ENCODE measurements around the gene OTOG.
A peak's percentile ranks its signal among the peaks of the same experiment; 100 is the strongest.

The OTOG gene

DNA sequence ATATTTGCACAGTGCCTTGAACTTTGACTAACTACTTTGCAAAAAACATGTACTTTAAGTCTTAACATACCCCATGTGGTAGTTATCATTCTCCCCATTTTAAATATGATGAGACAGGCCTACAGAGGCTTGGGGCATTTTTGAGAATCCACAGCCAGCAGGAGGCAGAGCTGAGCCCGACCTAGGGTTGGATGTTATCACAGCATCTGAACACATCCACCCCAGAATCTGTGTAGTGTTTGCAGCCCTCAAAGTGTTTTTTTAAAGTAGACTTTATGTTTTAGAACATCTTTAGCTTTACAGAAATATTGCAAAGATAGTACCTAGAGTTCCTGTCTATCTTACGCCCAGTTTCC lies 17.6 kb downstream of the OTOG start:
- DNase-seq (ENCODE audit: low read depth), result no peak
- peak; percentile 35 for TF ChIP-seq CTCF (conservative IDR thresholded peaks at IDR 0.05; ENCODE audit: low read depth, low read length)
- H3K4me3 ChIP-seq (ENCODE audit: low read depth, low read length), result no peak overlapping the region

DNA sequence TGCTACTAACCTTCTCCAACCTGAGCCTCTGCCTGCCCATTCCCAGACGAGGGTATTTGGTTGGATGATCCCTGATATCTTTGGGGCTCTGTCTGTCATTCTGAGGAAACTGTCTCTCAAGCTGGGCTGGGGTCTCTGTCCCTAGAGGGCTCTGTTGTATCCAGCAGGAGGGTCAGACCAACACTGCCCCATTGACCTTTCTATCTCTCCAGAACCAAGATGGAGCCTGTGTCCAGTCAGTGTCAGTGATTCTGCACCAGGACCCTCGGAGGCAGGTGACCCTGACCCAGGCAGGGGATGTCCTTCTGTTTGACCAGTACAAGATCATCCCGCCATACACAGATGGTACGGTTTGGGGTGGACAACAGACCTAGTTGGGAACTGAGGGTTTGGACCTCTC lies 21.9 kb downstream of the OTOG start:
- no peak for TF ChIP-seq CTCF (conservative IDR thresholded peaks at IDR 0.05; ENCODE audit: low read depth, low read length)
- DNase-seq (ENCODE audit: low read depth), result no peak
- no peak overlapping the region for H3K4me3 ChIP-seq (ENCODE audit: low read depth, low read length)

DNA sequence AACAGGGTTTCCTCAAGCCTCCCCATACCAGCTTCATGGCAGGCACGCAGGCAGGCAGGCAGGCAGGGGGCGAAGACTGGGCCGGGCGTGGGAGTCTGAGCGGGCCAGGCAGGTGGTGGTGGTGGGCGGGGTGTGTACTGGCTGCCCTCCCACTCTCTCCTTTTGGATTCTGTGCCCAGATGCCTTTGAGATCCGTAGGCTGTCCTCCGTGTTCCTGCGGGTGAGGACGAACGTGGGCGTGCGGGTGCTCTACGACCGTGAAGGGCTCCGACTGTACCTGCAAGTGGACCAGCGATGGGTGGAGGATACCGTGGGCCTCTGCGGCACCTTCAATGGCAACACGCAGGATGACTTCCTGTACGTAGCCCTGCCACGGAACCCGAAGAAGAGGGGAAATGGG lies 23.0 kb downstream of the OTOG start:
- H3K4me3 ChIP-seq (ENCODE audit: low read depth, low read length), result no peak overlapping the region
- no peak for DNase-seq (ENCODE audit: low read depth)
- TF ChIP-seq CTCF (conservative IDR thresholded peaks at IDR 0.05; ENCODE audit: low read depth, low read length), result no peak

DNA sequence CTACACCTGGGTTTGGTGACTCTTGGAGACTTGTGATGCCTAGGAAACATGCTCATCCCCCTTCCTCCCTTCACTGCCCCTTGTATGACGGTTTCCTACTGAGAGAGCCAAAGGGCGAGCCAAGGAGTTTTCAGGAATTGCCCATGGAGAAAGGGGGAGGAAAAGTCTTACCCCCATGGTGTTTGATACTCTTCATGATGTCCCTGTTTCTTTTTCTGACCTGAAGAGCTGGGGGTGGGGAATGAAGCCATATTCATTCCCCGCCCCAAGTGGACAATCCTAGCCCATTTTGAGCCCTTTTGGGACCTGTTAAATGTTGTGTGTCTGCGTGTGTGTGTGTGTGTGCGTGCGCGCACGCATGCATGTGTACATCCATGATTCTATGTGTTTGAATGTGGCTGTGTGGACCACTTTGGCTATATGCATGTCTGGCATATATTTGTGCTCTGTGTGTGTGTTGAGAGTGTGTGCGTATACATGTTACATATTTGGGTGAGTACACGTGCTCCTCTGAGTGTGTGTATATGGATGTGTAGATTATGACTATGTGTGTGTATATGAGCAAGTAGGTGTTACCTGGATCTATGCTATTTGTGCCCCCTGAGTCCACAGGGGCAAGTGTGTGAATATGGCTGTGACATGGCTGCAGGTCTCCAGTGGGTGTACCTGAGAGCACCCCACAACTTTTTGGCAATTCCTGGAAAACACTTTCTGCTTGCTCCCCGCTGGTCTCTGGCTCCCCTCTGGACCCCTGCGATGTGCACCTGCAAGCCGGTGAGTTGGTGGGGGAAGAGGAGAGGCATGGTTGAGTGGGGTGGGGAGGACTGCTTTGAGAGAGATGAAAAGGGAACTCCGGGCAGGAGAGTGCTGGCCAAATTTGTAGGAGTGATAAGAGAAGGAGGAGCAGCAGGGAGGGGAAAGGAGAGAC lies 24.6 kb downstream of the OTOG start:
- H3K4me3 ChIP-seq (ENCODE audit: low read depth, low read length), result no peak overlapping the region
- DNase-seq (ENCODE audit: low read depth), result no peak
- no peak for TF ChIP-seq CTCF (conservative IDR thresholded peaks at IDR 0.05; ENCODE audit: low read depth, low read length)

DNA sequence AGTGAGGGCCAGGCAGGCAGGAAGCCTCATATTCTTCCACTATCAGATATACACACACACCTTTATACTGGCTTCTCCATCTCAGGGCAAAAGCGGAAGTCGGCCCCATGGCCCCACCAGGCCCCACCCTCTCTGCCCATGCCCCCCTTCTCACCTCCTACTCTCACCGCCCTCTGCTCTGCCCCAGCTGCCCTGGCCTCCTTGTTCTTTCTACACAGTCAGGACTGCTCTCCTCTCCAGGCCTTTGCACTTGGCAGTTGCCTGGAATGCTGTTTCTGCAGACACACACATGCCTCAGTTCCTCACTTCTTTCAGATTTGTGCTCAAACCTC lies 25.3 kb downstream of the OTOG start:
- no peak for DNase-seq (ENCODE audit: low read depth)
- no peak overlapping the region for H3K4me3 ChIP-seq (ENCODE audit: low read depth, low read length)
- no peak for TF ChIP-seq CTCF (conservative IDR thresholded peaks at IDR 0.05; ENCODE audit: low read depth, low read length)

DNA sequence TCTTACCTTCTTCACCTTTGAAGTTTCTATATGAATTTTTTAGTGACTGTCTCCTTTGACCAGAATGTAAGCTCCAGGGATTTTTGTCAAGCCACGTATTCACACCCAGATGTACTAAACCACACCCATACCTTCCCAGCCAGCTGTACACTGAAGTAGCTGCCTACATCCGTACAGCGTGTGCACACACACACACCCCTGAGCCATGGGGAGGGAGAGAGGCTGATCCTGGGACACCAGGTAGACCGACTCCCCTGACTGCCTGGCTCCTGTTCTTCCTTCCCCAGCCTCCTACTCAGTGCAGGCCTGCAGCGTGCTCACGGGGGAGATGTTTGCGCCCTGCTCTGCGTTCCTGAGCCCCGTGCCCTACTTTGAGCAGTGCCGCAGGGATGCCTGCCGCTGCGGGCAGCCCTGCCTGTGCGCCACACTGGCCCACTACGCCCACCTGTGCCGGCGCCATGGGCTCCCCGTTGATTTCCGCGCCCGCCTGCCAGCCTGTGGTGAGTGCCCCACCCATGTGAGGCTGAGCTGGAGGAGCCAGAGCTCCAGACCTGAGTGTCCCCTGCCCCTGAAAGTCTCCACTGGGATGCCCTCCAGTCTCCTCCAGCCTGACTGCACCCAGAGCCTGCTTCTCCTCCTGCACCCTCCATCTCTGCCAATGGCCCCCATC lies 25.9 kb downstream of the OTOG start:
- DNase-seq (ENCODE audit: low read depth), result no peak
- no peak for TF ChIP-seq CTCF (conservative IDR thresholded peaks at IDR 0.05; ENCODE audit: low read depth, low read length)
- no peak overlapping the region for H3K4me3 ChIP-seq (ENCODE audit: low read depth, low read length)

GRCh38 chr11:17573526-17573925 lies 26.5 kb downstream of the OTOG start:
- no peak for TF ChIP-seq CTCF (conservative IDR thresholded peaks at IDR 0.05; ENCODE audit: low read depth, low read length)
- no peak overlapping the region for H3K4me3 ChIP-seq (ENCODE audit: low read depth, low read length)
- no peak for DNase-seq (ENCODE audit: low read depth)
